T-cell (primary cell): ENCODE measurements around the gene DHODH. TPM values are rescaled to one million over a fixed set of nuclear protein-coding genes. Genes with fewer than 3 reads are reported as not detected.

ENCODE experiments used
- ATAC-seq, 4 experiments: fragments of 200-7000 bp in 3 of 4; fragments of 150-1000 bp in 1 of 4; cut with Tn5 transposase; replicated peaks in 1 of 4; 1 replicate in 3 of 4; 2 replicates in 1 of 4; pipeline ENCODE4 v1.10.0; 2021; ENCODE audit warnings: moderate library complexity in 3 of 4, mild to moderate bottlenecking in 2 of 4, moderate number of reproducible peaks in 1 of 4
- CTCF ChIA-PET, 2 donors: fragments of 300-600 bp; sonication (Branson Sonifier 250); formaldehyde crosslinking; loops; one replicate each; lab custom pipeline; 2022; ENCODE audit warnings: antibody characterized with exemption in 2 of 2; lab: Charles Lee
- POLR2A ChIA-PET, 2 donors: fragments of 300-600 bp; sonication (Branson Sonifier 250); formaldehyde crosslinking; loops; one replicate each; lab custom pipeline; 2022; ENCODE audit warnings: antibody characterized with exemption in 2 of 2; lab: Charles Lee
- DNase-seq, 35 experiments: peaks; one replicate each; pipeline versions ENCODE4 v3.0.0 to v3.0.0-alpha.2; 2013 to 2023
- H3K27ac ChIP-seq: one replicate; pipeline ENCODE4 v1.5.1; 2013; ENCODE audit warnings: low read length
- H3K27me3 ChIP-seq, 2 experiments: replicated peaks in 1 of 2; 1 replicate in 1 of 2; 2 replicates in 1 of 2; pipeline versions ENCODE4 v1.6.1 to v1.7.0; 2013; ENCODE audit warnings: low read length in 1 of 2, mixed read lengths in 1 of 2; ENCODE audit not compliant: control insufficient read depth in 2 of 2, insufficient read depth in 2 of 2; ENCODE audit errors: extremely low read depth in 1 of 2
- H3K36me3 ChIP-seq, 2 donors: 1 replicate in 1 of 2; 2 replicates in 1 of 2; pipeline versions ENCODE4 v1.6.1 to v1.7.0; 2013; ENCODE audit warnings: low read length in 1 of 2; ENCODE audit not compliant: control insufficient read depth in 2 of 2, insufficient read depth in 1 of 2; ENCODE audit errors: extremely low read depth in 1 of 2
- H3K4me1 ChIP-seq, 2 experiments: 1 replicate in 1 of 2; 2 replicates in 1 of 2; pipeline versions ENCODE4 v1.6.1 to v1.7.0; 2013; ENCODE audit warnings: low read length in 2 of 2, mixed read lengths in 1 of 2; ENCODE audit not compliant: insufficient read depth in 2 of 2, control insufficient read depth in 1 of 2; ENCODE audit errors: extremely low read depth in 1 of 2
- H3K4me3 ChIP-seq, 2 donors: 1 replicate in 1 of 2; 2 replicates in 1 of 2; pipeline versions ENCODE4 v1.5.1 to v1.7.0; 2013; ENCODE audit warnings: mild to moderate bottlenecking in 2 of 2, low read length in 1 of 2, moderate library complexity in 1 of 2; ENCODE audit not compliant: control insufficient read depth in 1 of 2; ENCODE audit errors: extremely low read depth in 1 of 2
- H3K9me3 ChIP-seq: 2 replicates; pipeline ENCODE4 v1.7.0; 2013
- H3K27ac Mint-ChIP-seq, 2 donors: one replicate each; pipeline ENCODE4 v1.8.0; 2020 to 2021; ENCODE audit warnings: mild to moderate bottlenecking in 2 of 2, mixed read lengths in 2 of 2
- H3K27me3 Mint-ChIP-seq, 2 donors: one replicate each; pipeline ENCODE4 v1.8.0; 2021 to 2022; ENCODE audit warnings: mixed read lengths in 2 of 2
- H3K36me3 Mint-ChIP-seq: one replicate; pipeline ENCODE4 v1.8.0; 2021; ENCODE audit warnings: mixed read lengths
- H3K4me1 Mint-ChIP-seq, 3 donors: one replicate each; pipeline ENCODE4 v1.8.0; 2020 to 2022; ENCODE audit warnings: mixed read lengths in 3 of 3, mild to moderate bottlenecking in 1 of 3
- H3K4me3 Mint-ChIP-seq, 3 donors: one replicate each; pipeline ENCODE4 v1.8.0; 2020 to 2022; ENCODE audit warnings: mild to moderate bottlenecking in 3 of 3, mixed read lengths in 3 of 3, moderate library complexity in 3 of 3
- H3K9me3 Mint-ChIP-seq, 3 donors: one replicate each; pipeline ENCODE4 v1.8.0; 2020 to 2022; ENCODE audit warnings: mixed read lengths in 3 of 3
- WGBS: methylation state at CpG from one replicate; pipeline ENCODE4 v1.1.5; 2013; ENCODE audit warnings: missing lambda C conversion rate; ENCODE audit not compliant: insufficient coverage; 5-methylcytosine and 5-hydroxymethylcytosine counted together
- total RNA-seq, 35 experiments: library from RNA in 6 of 35; stranded (reverse) in 6 of 35; fragments of 120-200 nt in 1 of 35; gene quantifications; one replicate each; pipeline versions ENCODE4 v1.2.1 to v1.2.4 and lab custom pipeline; 2013 to 2026

The DHODH gene
- total RNA-seq, 5 donors from 2014 or later (not counting 1 experiment from before 2014, with no cell fraction given) = 6.0 to 11.9 (median 11.2) TPM

GRCh38 chr16:72027669-72028378 is 19.3 kb downstream of the DHODH start:
- no peak overlapping the region for H3K27ac Mint-ChIP-seq
- ChIA-PET POLR2A (interaction anchor here in 1 of 2 donors (0.5 kb wide), 1 partner anchor 68 kb away, joined by 6 read pairs; no protein-coding TSS in a partner anchor), CTCF (interaction anchor here in 1 of 2 donors (0.7 kb wide), 1 partner anchor 640 kb away, joined by 5 read pairs; no protein-coding TSS in a partner anchor)
- H3K4me1 Mint-ChIP-seq = no peaks in the 10 kb centered on the region
- ATAC-seq (no peak), DNase-seq (no peak)
- Histone ChIP-seq H3K27me3 (no peaks in the 10 kb centered on the region), H3K36me3 (peaks cover 3 to 34% of the 10 kb centered on the region in 2 donors), H3K9me3 (no peaks in the 10 kb centered on the region), H3K4me1 (no peaks in the 10 kb centered on the region), H3K27ac (no peak overlapping the region), H3K4me3 (no peak overlapping the region)
- no peaks in the 10 kb centered on the region for H3K9me3 Mint-ChIP-seq
- H3K27me3 Mint-ChIP-seq = no peaks in the 10 kb centered on the region
- H3K4me3 Mint-ChIP-seq = no peak overlapping the region
- peaks cover 35% of the 10 kb centered on the region for H3K36me3 Mint-ChIP-seq
- WGBS = 96% methylated on average over 4 of the region's 6 CpGs

DNA sequence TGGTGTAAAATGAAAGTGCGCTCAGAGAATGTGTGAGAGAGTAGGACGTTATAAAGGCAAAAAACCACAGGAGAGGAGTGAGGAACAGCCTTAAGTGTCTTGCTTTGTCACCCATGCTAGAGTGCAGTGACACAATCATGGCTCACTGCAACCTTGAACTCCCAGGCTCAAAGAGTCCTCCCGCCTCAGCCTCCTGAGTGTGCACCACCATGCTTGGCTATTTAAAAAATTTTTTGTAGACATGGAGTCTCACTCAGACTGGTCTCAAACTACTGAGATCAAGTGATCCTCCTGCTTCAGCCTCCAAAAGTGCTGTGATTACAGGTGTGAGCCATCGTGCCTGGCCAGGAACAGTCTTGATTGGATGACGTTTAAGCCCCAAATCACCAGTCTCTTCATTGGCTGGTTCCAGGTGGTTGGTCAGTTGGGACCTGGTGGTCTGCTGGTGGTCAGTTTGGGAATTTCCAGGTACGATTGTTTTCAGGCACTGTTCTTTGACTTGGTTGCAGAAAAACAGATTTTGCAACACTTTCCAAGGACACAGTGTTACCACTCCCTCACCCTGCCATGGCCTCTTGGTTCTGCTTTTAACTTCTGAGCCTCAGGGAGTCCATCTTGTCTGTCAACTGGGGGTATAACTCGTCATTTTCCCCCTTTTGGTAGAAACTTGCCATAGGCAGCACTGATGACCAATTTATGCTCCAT is 21.2 kb downstream of the DHODH start:
- DNase-seq = no peak
- Mint-ChIP-seq H3K27me3 (no peaks in the 10 kb centered on the region), H3K36me3 (peaks cover 24% of the 10 kb centered on the region), H3K4me3 (no peak overlapping the region), H3K4me1 (no peaks in the 10 kb centered on the region), H3K27ac (no peak overlapping the region), H3K9me3 (no peaks in the 10 kb centered on the region)
- 72% methylated on average over 4 of the region's 7 CpGs for WGBS
- Histone ChIP-seq H3K9me3 (no peaks in the 10 kb centered on the region), H3K4me1 (no peaks in the 10 kb centered on the region), H3K4me3 (no peak overlapping the region), H3K27ac (no peak overlapping the region), H3K36me3 (peaks cover 3 to 21% of the 10 kb centered on the region in 2 donors), H3K27me3 (no peaks in the 10 kb centered on the region)
- POLR2A ChIA-PET = no interaction called here
- no peak for ATAC-seq
- CTCF ChIA-PET = no interaction called here

DNA sequence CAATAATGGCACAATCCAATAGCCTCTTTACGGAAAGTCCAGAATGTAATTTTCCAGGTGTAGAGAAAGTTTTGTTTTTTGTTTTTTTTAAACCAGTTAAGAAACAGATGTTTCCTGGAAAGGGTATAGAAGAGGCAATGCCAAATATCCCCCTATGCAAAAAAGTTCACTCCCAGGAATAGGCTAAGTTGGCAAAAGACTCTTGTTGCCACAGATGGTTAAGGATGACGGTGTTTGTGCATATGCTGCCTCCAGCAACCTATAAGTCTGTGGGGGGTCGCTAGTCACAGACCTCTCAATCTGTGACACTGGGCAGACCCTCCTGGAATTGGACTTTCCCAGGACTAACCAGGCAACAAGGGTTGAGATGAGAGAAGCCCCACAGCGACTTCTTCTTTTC is 24.9 kb downstream of the DHODH start:
- DNase-seq (no peak), ATAC-seq (no peak)
- Mint-ChIP-seq H3K27ac (no peak overlapping the region), H3K36me3 (peaks cover 18% of the 10 kb centered on the region), H3K4me1 (no peaks in the 10 kb centered on the region), H3K9me3 (no peaks in the 10 kb centered on the region), H3K27me3 (no peaks in the 10 kb centered on the region), H3K4me3 (no peak overlapping the region)
- ChIA-PET CTCF (no interaction called here), POLR2A (no interaction called here)
- WGBS = 60% methylated on average over 2 of the region's 4 CpGs
- Histone ChIP-seq H3K27me3 (no peaks in the 10 kb centered on the region), H3K27ac (no peak overlapping the region), H3K9me3 (no peaks in the 10 kb centered on the region), H3K36me3 (peaks cover under 1 to 2% of the 10 kb centered on the region in 2 donors), H3K4me1 (no peaks in the 10 kb centered on the region), H3K4me3 (no peak overlapping the region)

DNA sequence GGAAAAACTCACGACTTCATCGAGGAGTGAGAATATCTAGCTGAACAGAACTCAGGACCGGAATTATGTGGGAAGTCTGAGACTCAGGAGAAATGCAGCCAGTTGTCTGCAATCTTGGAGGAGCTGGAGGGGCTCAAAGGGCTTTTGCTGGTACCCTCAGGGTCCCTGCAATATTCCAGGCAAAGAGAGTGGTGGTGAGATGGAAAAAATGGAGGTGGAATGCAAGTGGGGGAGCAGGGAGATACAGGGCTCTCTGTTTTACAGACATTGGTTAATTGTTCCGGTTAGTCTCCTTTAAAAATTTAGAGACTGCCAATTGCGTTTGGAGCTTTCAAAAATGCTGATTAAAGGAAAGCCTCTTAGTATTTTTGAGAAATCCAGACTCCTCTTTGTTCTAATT is 27.6 kb downstream of the DHODH start:
- Histone ChIP-seq H3K36me3 (peaks cover 0 to 3% of the 10 kb centered on the region in 2 donors), H3K4me1 (no peaks in the 10 kb centered on the region), H3K4me3 (no peak overlapping the region), H3K9me3 (no peaks in the 10 kb centered on the region), H3K27ac (no peak overlapping the region), H3K27me3 (no peaks in the 10 kb centered on the region)
- ATAC-seq = no peak
- DNase-seq = no peak
- H3K27me3 Mint-ChIP-seq = no peaks in the 10 kb centered on the region
- 95% methylated on average over 4 of the region's 5 CpGs for WGBS
- CTCF ChIA-PET = no interaction called here
- H3K36me3 Mint-ChIP-seq = peaks cover 24% of the 10 kb centered on the region
- H3K4me3 Mint-ChIP-seq = no peak overlapping the region
- peak overlapping the region in 1 of 2 donors; percentile 12 for H3K27ac Mint-ChIP-seq
- H3K4me1 Mint-ChIP-seq = no peaks in the 10 kb centered on the region
- no peaks in the 10 kb centered on the region for H3K9me3 Mint-ChIP-seq
- POLR2A ChIA-PET = interaction anchor here in 1 of 2 donors (0.6 kb wide), 1 partner anchor 360 kb away, joined by 3 read pairs; no protein-coding TSS in a partner anchor

DNA sequence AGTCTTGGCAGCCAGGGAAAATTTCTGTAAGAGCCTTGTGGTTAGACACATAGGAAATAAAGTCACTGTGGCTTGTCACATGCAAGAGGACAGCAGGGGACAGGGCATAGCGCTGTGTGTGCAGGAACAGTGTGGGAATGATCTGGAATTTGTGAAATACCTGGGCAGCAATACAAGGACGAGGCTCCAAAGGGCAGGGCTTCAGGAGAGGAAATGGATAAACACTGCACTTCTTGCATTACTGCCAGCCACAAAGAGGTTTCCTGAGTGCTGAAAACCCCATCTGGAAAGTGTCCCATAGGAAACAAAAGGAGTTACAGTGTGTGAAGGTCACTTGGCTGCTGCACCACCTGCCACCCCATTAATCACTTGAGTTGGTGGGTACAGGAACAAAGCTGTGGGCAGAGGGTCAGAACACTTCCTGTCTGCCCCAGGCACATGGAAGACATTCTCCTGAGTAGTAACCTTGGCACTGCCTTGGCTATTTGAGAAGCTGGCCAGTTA is 33.7 kb downstream of the DHODH start:
- no peaks in the 10 kb centered on the region for H3K9me3 Mint-ChIP-seq
- H3K36me3 Mint-ChIP-seq = peaks cover 35% of the 10 kb centered on the region

DNA sequence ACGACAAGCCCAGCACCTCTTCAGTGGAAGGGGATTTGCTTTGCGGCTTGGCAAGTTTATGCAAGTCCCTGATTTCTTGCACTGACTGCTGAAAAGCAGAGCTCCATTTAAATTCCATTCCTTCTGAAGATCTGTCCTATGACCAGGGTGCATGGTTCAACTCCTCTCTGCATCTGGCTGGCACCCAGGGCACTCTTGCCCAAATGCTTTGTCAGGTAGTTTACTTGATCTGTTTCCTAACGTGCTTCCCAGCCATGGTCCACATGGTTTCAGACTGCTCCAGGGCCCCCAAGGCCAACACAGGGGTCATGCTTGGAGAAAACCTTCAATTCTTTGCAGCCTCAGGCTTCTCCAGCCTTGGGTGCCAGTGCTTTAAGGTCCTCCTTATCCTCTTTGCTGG is 34.5 kb downstream of the DHODH start:
- H3K27me3 Mint-ChIP-seq = no peaks in the 10 kb centered on the region
- no peak for DNase-seq
- ChIA-PET CTCF (interaction anchor here in 1 of 2 donors (0.6 kb wide), 1 partner anchor 485 kb away, joined by 4 read pairs; no protein-coding TSS in a partner anchor), POLR2A (no interaction called here)
- WGBS = 83% methylated on average over 3 of the region's 3 CpGs
- no peak for ATAC-seq
- no peaks in the 10 kb centered on the region for H3K4me1 ChIP-seq
- no peaks in the 10 kb centered on the region for H3K4me1 Mint-ChIP-seq
- peaks cover 3 to 8% of the 10 kb centered on the region in 2 donors for H3K36me3 ChIP-seq
- H3K27ac Mint-ChIP-seq = no peak overlapping the region
- H3K27ac ChIP-seq = no peak overlapping the region
- H3K4me3 Mint-ChIP-seq = no peak overlapping the region
- H3K36me3 Mint-ChIP-seq = peaks cover 35% of the 10 kb centered on the region
- H3K4me3 ChIP-seq = no peak overlapping the region
- H3K27me3 ChIP-seq = no peaks in the 10 kb centered on the region
- H3K9me3 Mint-ChIP-seq = no peaks in the 10 kb centered on the region
- H3K9me3 ChIP-seq = no peaks in the 10 kb centered on the region

More for the DNA sequence above, 33.7 kb downstream of the DHODH start:
- Mint-ChIP-seq H3K4me3 (no peak overlapping the region), H3K27ac (no peak overlapping the region), H3K4me1 (no peaks in the 10 kb centered on the region), H3K27me3 (no peaks in the 10 kb centered on the region)
- Histone ChIP-seq H3K27me3 (no peaks in the 10 kb centered on the region), H3K9me3 (no peaks in the 10 kb centered on the region), H3K4me3 (no peak overlapping the region), H3K4me1 (no peaks in the 10 kb centered on the region), H3K36me3 (peaks cover 3 to 8% of the 10 kb centered on the region in 2 donors), H3K27ac (no peak overlapping the region)
- DNase-seq (no peak), ATAC-seq (no peak)
- CTCF ChIA-PET = no interaction called here
- WGBS = no CpG with 5 or more reads among the region's 2 CpGs
- POLR2A ChIA-PET = no interaction called here
